Activated T-helper 1 cell treated with anti-CD3 and anti-CD28 coated beads, Interleukin-12 subunit alpha, Interleukin-12 subunit beta, Interleukin-2, Interleukin-4 antibody, amounts not matched to agents 30 ng/mL and 10 ng/mL and 1 ng/mL, durations not matched to agents 14 hours and 24 hours and 36 hours (primary cell): ENCODE results near the gene LUC7L3. TPM values are rescaled to one million over a fixed set of nuclear protein-coding genes. Genes with fewer than 3 reads are reported as not detected.

Experiments used
- DNase-seq: peaks from one replicate; pipeline ENCODE4 v3.0.0; 2021; ENCODE audit warnings: low spot score
- H3K27ac Mint-ChIP-seq: one replicate; pipeline ENCODE4 v1.8.0; 2021; ENCODE audit warnings: mild to moderate bottlenecking, mixed read lengths
- H3K27me3 Mint-ChIP-seq: one replicate; pipeline ENCODE4 v1.8.0; 2022; ENCODE audit warnings: mild to moderate bottlenecking, moderate library complexity, mixed read lengths; ENCODE audit not compliant: insufficient read depth
- H3K36me3 Mint-ChIP-seq: one replicate; pipeline ENCODE4 v1.8.0; 2021; ENCODE audit warnings: low read depth, mixed read lengths
- H3K4me1 Mint-ChIP-seq: one replicate; pipeline ENCODE4 v1.8.0; 2021; ENCODE audit warnings: low read depth, mixed read lengths
- H3K4me3 Mint-ChIP-seq: one replicate; pipeline ENCODE4 v1.8.0; 2021; ENCODE audit warnings: mild to moderate bottlenecking, moderate library complexity, mixed read lengths
- H3K9me3 Mint-ChIP-seq: one replicate; pipeline ENCODE4 v1.8.0; 2021; ENCODE audit warnings: mixed read lengths
- intact Hi-C: fragments of 100-400 bp; cut with micrococcal nuclease; formaldehyde crosslinking; loops from one replicate; pipeline ENCODE4 v1.15.1; 2024
- total RNA-seq: library from RNA; stranded (reverse); gene quantifications from 2 replicates; pipeline ENCODE4 v1.2.3, GENCODE V29; 2022

The LUC7L3 gene
- total RNA-seq, 1 donor from 2014 or later: 123 TPM

- no peak overlapping the region for H3K4me3 Mint-ChIP-seq
- intact Hi-C loops: loop anchor here (5.0 kb wide), 1 partner anchor 50 kb away; the partner anchor contains the start of gene ABCC3
- H3K27me3 Mint-ChIP-seq: peaks cover 17% of the 10 kb centered on the region
- DNase-seq: no peak
- no peaks in the 10 kb centered on the region for H3K9me3 Mint-ChIP-seq
- H3K27ac Mint-ChIP-seq: no peak overlapping the region
- H3K36me3 Mint-ChIP-seq: no peaks in the 10 kb centered on the region
- H3K4me1 Mint-ChIP-seq: peaks cover 7% of the 10 kb centered on the region
Measured at GRCh38 chr17:50682441-50682840, 37.0 kb upstream of the LUC7L3 start.

- peaks cover 7% of the 10 kb centered on the region for H3K4me1 Mint-ChIP-seq
- no peak for DNase-seq
- peaks cover 17% of the 10 kb centered on the region for H3K27me3 Mint-ChIP-seq
- no peak overlapping the region for H3K27ac Mint-ChIP-seq
- H3K4me3 Mint-ChIP-seq: no peak overlapping the region
- intact Hi-C loops: loop anchor here (5.0 kb wide), 1 partner anchor 51 kb away; the partner anchor contains the start of gene ABCC3
- no peaks in the 10 kb centered on the region for H3K9me3 Mint-ChIP-seq
- no peaks in the 10 kb centered on the region for H3K36me3 Mint-ChIP-seq
Measured at GRCh38 chr17:50682938-50683337, 36.5 kb upstream of the LUC7L3 start.

- H3K9me3 Mint-ChIP-seq: no peaks in the 10 kb centered on the region
- no peak overlapping the region for H3K4me3 Mint-ChIP-seq
- H3K36me3 Mint-ChIP-seq: no peaks in the 10 kb centered on the region
- H3K27me3 Mint-ChIP-seq: peaks cover 17% of the 10 kb centered on the region
- intact Hi-C loops: loop anchor here (5.0 kb wide), 1 partner anchor 51 kb away; the partner anchor contains the start of gene ABCC3
- DNase-seq: no peak
- no peak overlapping the region for H3K27ac Mint-ChIP-seq
- H3K4me1 Mint-ChIP-seq: peaks cover 7% of the 10 kb centered on the region
Measured at GRCh38 chr17:50683434-50684287, 35.7 kb upstream of the LUC7L3 start.

GRCh38 chr17:50684288-50684611 lies 35.2 kb upstream of the LUC7L3 start:
- peaks cover 17% of the 10 kb centered on the region for H3K27me3 Mint-ChIP-seq
- no peaks in the 10 kb centered on the region for H3K36me3 Mint-ChIP-seq
- intact Hi-C loops: loop anchor here (5.0 kb wide), 1 partner anchor 52 kb away; the partner anchor contains the start of gene ABCC3
- H3K4me1 Mint-ChIP-seq: peaks cover 7% of the 10 kb centered on the region
- H3K4me3 Mint-ChIP-seq: no peak overlapping the region
- H3K9me3 Mint-ChIP-seq: no peaks in the 10 kb centered on the region
- no peak for DNase-seq
- no peak overlapping the region for H3K27ac Mint-ChIP-seq

GRCh38 chr17:50684612-50685333 lies 34.6 kb upstream of the LUC7L3 start:
- peaks cover 13% of the 10 kb centered on the region for H3K27me3 Mint-ChIP-seq
- H3K27ac Mint-ChIP-seq: no peak overlapping the region

GRCh38 chr17:50685334-50685665 lies 34.1 kb upstream of the LUC7L3 start:
- DNase-seq: no peak
- Mint-ChIP-seq H3K27me3 (peaks cover 13% of the 10 kb centered on the region), H3K4me1 (peaks cover 7% of the 10 kb centered on the region), H3K4me3 (no peak overlapping the region), H3K9me3 (no peaks in the 10 kb centered on the region), H3K36me3 (no peaks in the 10 kb centered on the region), H3K27ac (no peak overlapping the region)
- intact Hi-C loops: no loop called here

More at GRCh38 chr17:50684612-50685333, 34.6 kb upstream of the LUC7L3 start:
- H3K9me3 Mint-ChIP-seq: no peaks in the 10 kb centered on the region
- no peak for DNase-seq
- no peaks in the 10 kb centered on the region for H3K36me3 Mint-ChIP-seq
- peaks cover 7% of the 10 kb centered on the region for H3K4me1 Mint-ChIP-seq
- intact Hi-C loops: loop anchor here (5.0 kb wide), 1 partner anchor 52 kb away; the partner anchor contains the start of gene ABCC3
- no peak overlapping the region for H3K4me3 Mint-ChIP-seq

GRCh38 chr17:50685691-50686493 lies 33.5 kb upstream of the LUC7L3 start:
- H3K36me3 Mint-ChIP-seq: no peaks in the 10 kb centered on the region

GRCh38 chr17:50686494-50687199 lies 32.8 kb upstream of the LUC7L3 start:
- no peaks in the 10 kb centered on the region for H3K9me3 Mint-ChIP-seq
- peaks cover 4% of the 10 kb centered on the region for H3K27me3 Mint-ChIP-seq
- H3K4me3 Mint-ChIP-seq: no peak overlapping the region
- H3K27ac Mint-ChIP-seq: no peak overlapping the region
- H3K36me3 Mint-ChIP-seq: peaks cover 4% of the 10 kb centered on the region
- H3K4me1 Mint-ChIP-seq: peaks cover under 1% of the 10 kb centered on the region
- intact Hi-C loops: no loop called here
- DNase-seq: no peak

More at GRCh38 chr17:50685691-50686493, 33.5 kb upstream of the LUC7L3 start:
- intact Hi-C loops: no loop called here
- no peak overlapping the region for H3K4me3 Mint-ChIP-seq
- DNase-seq: no peak
- H3K27ac Mint-ChIP-seq: no peak overlapping the region
- peaks cover 9% of the 10 kb centered on the region for H3K27me3 Mint-ChIP-seq
- H3K9me3 Mint-ChIP-seq: no peaks in the 10 kb centered on the region
- peaks cover 7% of the 10 kb centered on the region for H3K4me1 Mint-ChIP-seq

- Mint-ChIP-seq H3K4me3 (no peak overlapping the region), H3K9me3 (no peaks in the 10 kb centered on the region), H3K36me3 (peaks cover 10% of the 10 kb centered on the region), H3K27me3 (no peaks in the 10 kb centered on the region), H3K27ac (no peak overlapping the region), H3K4me1 (no peaks in the 10 kb centered on the region)
- DNase-seq: no peak
- intact Hi-C loops: no loop called here
Measured at GRCh38 chr17:50687200-50688066, 32.0 kb upstream of the LUC7L3 start.

- intact Hi-C loops: no loop called here
- no peaks in the 10 kb centered on the region for H3K9me3 Mint-ChIP-seq
- DNase-seq: no peak
- H3K27ac Mint-ChIP-seq: no peak overlapping the region
- peaks cover 17% of the 10 kb centered on the region for H3K36me3 Mint-ChIP-seq
- H3K4me1 Mint-ChIP-seq: no peaks in the 10 kb centered on the region
- H3K4me3 Mint-ChIP-seq: no peak overlapping the region
- no peaks in the 10 kb centered on the region for H3K27me3 Mint-ChIP-seq
Measured at GRCh38 chr17:50688245-50688644, 31.2 kb upstream of the LUC7L3 start.

- Mint-ChIP-seq H3K4me3 (no peak overlapping the region), H3K36me3 (peaks cover 21% of the 10 kb centered on the region), H3K27me3 (no peaks in the 10 kb centered on the region), H3K27ac (no peak overlapping the region), H3K4me1 (no peaks in the 10 kb centered on the region), H3K9me3 (no peaks in the 10 kb centered on the region)
- DNase-seq: no peak
- intact Hi-C loops: no loop called here
Measured at GRCh38 chr17:50689251-50689650, 30.2 kb upstream of the LUC7L3 start.
